ENCODE results near the gene MAGEA9.

GRCh38 chrX:149827254-149827653, 45.5 kb downstream of the MAGEA9 start:
- TF ChIP-seq CTCF (IDR thresholded peaks at IDR 0.05) (no peak), POLR2A (IDR thresholded peaks at IDR 0.05) (no peak)
